Measurements from ENCODE around the gene EP400. TPM values are rescaled to one million over a fixed set of nuclear protein-coding genes. Genes with fewer than 3 reads are reported as not detected.

The EP400 gene
- total and polyA plus RNA-seq, 2 of the 13 experiments (the other 11 are each of a cell fraction or from before 2014, with no cell fraction given): 4.9 to 5.0 TPM

DNA sequence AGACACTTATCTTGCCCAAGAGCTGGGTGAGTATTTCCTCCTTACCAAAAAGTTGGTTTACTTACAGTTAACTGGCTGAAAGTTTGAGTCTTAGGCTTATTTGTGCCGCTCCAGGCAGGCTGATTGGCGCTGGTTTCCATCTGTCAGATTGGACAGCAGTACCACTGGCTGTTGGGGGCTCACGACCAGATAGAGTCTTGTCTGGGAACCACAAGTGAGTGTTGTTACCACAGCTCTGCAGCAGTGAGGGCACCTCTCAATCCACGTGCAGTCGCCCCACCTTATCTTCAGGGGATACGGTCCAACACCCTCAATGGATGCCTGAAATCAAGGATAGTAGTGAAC lies 135.5 kb downstream of the EP400 start (continued):
- TF ChIP-seq, protein P1, sequence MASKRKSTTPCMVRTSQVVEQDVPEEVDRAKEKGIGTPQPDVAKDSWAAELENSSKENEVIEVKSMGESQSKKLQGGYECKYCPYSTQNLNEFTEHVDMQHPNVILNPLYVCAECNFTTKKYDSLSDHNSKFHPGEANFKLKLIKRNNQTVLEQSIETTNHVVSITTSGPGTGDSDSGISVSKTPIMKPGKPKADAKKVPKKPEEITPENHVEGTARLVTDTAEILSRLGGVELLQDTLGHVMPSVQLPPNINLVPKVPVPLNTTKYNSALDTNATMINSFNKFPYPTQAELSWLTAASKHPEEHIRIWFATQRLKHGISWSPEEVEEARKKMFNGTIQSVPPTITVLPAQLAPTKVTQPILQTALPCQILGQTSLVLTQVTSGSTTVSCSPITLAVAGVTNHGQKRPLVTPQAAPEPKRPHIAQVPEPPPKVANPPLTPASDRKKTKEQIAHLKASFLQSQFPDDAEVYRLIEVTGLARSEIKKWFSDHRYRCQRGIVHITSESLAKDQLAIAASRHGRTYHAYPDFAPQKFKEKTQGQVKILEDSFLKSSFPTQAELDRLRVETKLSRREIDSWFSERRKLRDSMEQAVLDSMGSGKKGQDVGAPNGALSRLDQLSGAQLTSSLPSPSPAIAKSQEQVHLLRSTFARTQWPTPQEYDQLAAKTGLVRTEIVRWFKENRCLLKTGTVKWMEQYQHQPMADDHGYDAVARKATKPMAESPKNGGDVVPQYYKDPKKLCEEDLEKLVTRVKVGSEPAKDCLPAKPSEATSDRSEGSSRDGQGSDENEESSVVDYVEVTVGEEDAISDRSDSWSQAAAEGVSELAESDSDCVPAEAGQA (IDR thresholded peaks at IDR 0.05; ENCODE audit: low read depth): no peak
- TF ChIP-seq, protein P1 (CRISPR knock-in tag; IDR thresholded peaks at IDR 0.05; ENCODE audit: borderline replicate concordance): no peak
- TF ChIP-seq ZNF260 (CRISPR knock-in tag; IDR thresholded peaks at IDR 0.05; ENCODE audit: borderline replicate concordance, low read depth) (no peak), ZNF562 (CRISPR knock-in tag; IDR thresholded peaks at IDR 0.05; ENCODE audit: borderline replicate concordance) (no peak), AHR (CRISPR knock-in tag; IDR thresholded peaks at IDR 0.05) (no peak), ZNF207 (IDR thresholded peaks at IDR 0.05; ENCODE audit: borderline replicate concordance) (no peak), ZNF343 (CRISPR knock-in tag; IDR thresholded peaks at IDR 0.05) (no peak), AKAP8 (CRISPR knock-in tag; IDR thresholded peaks at IDR 0.05) (no peak), ZSCAN21 (CRISPR knock-in tag; IDR thresholded peaks at IDR 0.05; ENCODE audit: borderline replicate concordance) (0 out of 2 replicates have a peak, but pooled peaks have one; percentile 5), SNAI1 (CRISPR knock-in tag; IDR thresholded peaks at IDR 0.05; ENCODE audit: borderline replicate concordance) (no peak), KDM3A (CRISPR knock-in tag; IDR thresholded peaks at IDR 0.05; ENCODE audit: low read depth) (no peak), ZNF441 (CRISPR knock-in tag; IDR thresholded peaks at IDR 0.05; ENCODE audit: borderline replicate concordance) (no peak), KDM2A (CRISPR knock-in tag; IDR thresholded peaks at IDR 0.05; ENCODE audit: borderline replicate concordance, low read depth) (no peak), ZNF839 (CRISPR knock-in tag; IDR thresholded peaks at IDR 0.05; ENCODE audit: borderline replicate concordance) (no peak), ZNF777 (CRISPR knock-in tag; IDR thresholded peaks at IDR 0.05) (0 out of 2 replicates have a peak, but pooled peaks have one; percentile 7)
- TF ChIP-seq, protein P2, sequence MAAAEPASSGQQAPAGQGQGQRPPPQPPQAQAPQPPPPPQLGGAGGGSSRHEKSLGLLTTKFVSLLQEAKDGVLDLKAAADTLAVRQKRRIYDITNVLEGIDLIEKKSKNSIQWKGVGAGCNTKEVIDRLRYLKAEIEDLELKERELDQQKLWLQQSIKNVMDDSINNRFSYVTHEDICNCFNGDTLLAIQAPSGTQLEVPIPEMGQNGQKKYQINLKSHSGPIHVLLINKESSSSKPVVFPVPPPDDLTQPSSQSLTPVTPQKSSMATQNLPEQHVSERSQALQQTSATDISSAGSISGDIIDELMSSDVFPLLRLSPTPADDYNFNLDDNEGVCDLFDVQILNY (CRISPR knock-in tag; conservative IDR thresholded peaks at IDR 0.05): no peak
- TF ChIP-seq, protein P3, sequence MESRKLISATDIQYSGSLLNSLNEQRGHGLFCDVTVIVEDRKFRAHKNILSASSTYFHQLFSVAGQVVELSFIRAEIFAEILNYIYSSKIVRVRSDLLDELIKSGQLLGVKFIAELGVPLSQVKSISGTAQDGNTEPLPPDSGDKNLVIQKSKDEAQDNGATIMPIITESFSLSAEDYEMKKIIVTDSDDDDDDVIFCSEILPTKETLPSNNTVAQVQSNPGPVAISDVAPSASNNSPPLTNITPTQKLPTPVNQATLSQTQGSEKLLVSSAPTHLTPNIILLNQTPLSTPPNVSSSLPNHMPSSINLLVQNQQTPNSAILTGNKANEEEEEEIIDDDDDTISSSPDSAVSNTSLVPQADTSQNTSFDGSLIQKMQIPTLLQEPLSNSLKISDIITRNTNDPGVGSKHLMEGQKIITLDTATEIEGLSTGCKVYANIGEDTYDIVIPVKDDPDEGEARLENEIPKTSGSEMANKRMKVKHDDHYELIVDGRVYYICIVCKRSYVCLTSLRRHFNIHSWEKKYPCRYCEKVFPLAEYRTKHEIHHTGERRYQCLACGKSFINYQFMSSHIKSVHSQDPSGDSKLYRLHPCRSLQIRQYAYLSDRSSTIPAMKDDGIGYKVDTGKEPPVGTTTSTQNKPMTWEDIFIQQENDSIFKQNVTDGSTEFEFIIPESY (CRISPR knock-in tag; IDR thresholded peaks at IDR 0.05): no peak
- TF ChIP-seq, protein P4, sequence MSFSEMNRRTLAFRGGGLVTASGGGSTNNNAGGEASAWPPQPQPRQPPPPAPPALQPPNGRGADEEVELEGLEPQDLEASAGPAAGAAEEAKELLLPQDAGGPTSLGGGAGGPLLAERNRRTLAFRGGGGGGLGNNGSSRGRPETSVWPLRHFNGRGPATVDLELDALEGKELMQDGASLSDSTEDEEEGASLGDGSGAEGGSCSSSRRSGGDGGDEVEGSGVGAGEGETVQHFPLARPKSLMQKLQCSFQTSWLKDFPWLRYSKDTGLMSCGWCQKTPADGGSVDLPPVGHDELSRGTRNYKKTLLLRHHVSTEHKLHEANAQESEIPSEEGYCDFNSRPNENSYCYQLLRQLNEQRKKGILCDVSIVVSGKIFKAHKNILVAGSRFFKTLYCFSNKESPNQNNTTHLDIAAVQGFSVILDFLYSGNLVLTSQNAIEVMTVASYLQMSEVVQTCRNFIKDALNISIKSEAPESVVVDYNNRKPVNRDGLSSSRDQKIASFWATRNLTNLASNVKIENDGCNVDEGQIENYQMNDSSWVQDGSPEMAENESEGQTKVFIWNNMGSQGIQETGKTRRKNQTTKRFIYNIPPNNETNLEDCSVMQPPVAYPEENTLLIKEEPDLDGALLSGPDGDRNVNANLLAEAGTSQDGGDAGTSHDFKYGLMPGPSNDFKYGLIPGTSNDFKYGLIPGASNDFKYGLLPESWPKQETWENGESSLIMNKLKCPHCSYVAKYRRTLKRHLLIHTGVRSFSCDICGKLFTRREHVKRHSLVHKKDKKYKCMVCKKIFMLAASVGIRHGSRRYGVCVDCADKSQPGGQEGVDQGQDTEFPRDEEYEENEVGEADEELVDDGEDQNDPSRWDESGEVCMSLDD (CRISPR knock-in tag; IDR thresholded peaks at IDR 0.05; ENCODE audit: borderline replicate concordance): 0 out of 2 replicates have a peak, but pooled peaks have one; percentile 49
- TF ChIP-seq, protein P5, sequence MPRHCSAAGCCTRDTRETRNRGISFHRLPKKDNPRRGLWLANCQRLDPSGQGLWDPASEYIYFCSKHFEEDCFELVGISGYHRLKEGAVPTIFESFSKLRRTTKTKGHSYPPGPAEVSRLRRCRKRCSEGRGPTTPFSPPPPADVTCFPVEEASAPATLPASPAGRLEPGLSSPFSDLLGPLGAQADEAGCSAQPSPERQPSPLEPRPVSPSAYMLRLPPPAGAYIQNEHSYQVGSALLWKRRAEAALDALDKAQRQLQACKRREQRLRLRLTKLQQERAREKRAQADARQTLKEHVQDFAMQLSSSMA (CRISPR knock-in tag; IDR thresholded peaks at IDR 0.05): no peak
